AG04450 (cell line): Measurements from ENCODE around the gene BANP. TPM values are rescaled to one million over a fixed set of nuclear protein-coding genes. Genes with fewer than 3 reads are reported as not detected.

Experiments used
- CTCF ChIA-PET: fragments of 300-600, 350-600 bp; formaldehyde crosslinking; extraction: SDS; loops from one replicate; lab custom pipeline; 2022; ENCODE audit warnings: antibody characterized with exemption, inconsistent platforms; lab: Charles Lee
- POLR2A ChIA-PET: fragments of 350-600 bp; formaldehyde crosslinking; extraction: SDS; loops from one replicate; lab custom pipeline; 2021; ENCODE audit warnings: antibody characterized with exemption, inconsistent platforms; lab: Yijun Ruan, JAX
- DNase-seq: peaks from one replicate; pipeline ENCODE4 v3.0.0-alpha.2; 2011; ENCODE audit warnings: low read depth, low spot score
- H3K27ac ChIP-seq: one replicate; pipeline ENCODE4 v1.5.1; 2012; ENCODE audit warnings: low read depth, low read length, control low read depth
- H3K27me3 ChIP-seq: one replicate; pipeline ENCODE4 v1.6.0; 2012; ENCODE audit warnings: low read length; ENCODE audit not compliant: control insufficient read depth, insufficient read depth
- H3K4me3 ChIP-seq: 2 replicates; pipeline ENCODE4 v1.5.1; 2011; ENCODE audit warnings: mild to moderate bottlenecking, low read depth, low read length, control low read depth
- H3K9me3 ChIP-seq: 2 replicates; pipeline ENCODE4 v1.5.1; 2012; ENCODE audit warnings: low read length; ENCODE audit not compliant: control insufficient read depth, insufficient read depth
- polyA plus RNA-seq: library from polyadenylated mRNA; depleted of rRNA; stranded (reverse); fragments of >200 nt; gene quantifications from 2 replicates; pipeline ENCODE4 v1.2.3, GENCODE V29; 2011
- TF ChIP-seq, protein P1 (sequence below): IDR thresholded peaks from 2 replicates; pipeline ENCODE4 v1.5.1; 2011; ENCODE audit warnings: low read depth, low read length, control low read depth, inconsistent platforms

Gene BANP
- polyA plus RNA-seq, 1 experiment, result 18.6 TPM

DNA sequence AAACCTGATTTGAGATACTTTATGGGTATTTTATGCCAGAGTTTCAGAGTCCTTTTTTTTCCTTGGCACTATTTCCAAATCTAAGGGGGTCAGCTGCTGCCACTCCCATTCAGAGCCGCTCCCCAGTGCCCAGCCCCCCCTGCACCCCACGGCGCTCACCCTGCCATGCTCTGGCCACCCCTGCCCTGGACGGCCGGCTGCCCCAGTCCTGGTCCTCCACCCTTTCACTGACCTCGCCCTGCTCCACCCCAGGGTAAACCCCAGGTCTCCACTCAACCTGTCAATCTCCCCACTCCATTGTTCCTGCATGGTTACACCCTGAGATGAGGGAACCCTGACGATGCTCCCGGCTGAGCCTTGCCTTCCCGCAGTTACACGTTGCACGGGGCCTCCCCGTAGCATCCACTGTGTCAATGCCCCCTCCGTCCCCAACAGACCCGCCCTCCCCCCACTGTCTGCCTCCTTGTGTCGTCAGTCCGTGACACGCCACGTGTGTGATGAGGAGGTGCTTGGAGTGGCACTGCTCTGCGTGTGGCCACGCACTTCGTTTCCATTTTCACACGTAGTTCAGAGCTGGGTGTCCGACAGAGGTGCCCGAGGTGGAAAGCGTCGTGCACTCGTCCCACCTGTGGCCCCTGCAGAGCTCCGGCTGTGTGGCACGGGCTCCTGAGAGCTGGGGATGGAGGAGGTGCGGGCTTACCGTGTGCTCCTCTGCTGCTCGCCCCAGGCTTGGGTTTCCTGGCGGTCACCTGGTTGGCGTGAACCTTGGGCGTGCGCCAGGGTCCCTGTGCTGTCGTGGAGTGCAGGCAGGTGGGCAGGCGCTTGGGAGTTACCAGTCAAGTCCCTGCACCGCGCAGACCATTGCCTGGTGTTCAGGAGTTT is 116.5 kb downstream of the BANP start:
- TF ChIP-seq, protein P1, sequence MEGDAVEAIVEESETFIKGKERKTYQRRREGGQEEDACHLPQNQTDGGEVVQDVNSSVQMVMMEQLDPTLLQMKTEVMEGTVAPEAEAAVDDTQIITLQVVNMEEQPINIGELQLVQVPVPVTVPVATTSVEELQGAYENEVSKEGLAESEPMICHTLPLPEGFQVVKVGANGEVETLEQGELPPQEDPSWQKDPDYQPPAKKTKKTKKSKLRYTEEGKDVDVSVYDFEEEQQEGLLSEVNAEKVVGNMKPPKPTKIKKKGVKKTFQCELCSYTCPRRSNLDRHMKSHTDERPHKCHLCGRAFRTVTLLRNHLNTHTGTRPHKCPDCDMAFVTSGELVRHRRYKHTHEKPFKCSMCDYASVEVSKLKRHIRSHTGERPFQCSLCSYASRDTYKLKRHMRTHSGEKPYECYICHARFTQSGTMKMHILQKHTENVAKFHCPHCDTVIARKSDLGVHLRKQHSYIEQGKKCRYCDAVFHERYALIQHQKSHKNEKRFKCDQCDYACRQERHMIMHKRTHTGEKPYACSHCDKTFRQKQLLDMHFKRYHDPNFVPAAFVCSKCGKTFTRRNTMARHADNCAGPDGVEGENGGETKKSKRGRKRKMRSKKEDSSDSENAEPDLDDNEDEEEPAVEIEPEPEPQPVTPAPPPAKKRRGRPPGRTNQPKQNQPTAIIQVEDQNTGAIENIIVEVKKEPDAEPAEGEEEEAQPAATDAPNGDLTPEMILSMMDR, result no peak
- no peak overlapping the region for H3K27ac ChIP-seq
- no peak for DNase-seq
- no peak overlapping the region for H3K4me3 ChIP-seq
- POLR2A ChIA-PET, result no interaction called here
- H3K27me3 ChIP-seq, result no peaks in the 10 kb centered on the region
- CTCF ChIA-PET, result interaction anchor here (0.6 kb wide), 1 partner anchor 13 kb away, joined by 3 read pairs; no protein-coding TSS in a partner anchor
- peaks cover 8% of the 10 kb centered on the region; the same call in 1 of the 2 replicates for H3K9me3 ChIP-seq

DNA sequence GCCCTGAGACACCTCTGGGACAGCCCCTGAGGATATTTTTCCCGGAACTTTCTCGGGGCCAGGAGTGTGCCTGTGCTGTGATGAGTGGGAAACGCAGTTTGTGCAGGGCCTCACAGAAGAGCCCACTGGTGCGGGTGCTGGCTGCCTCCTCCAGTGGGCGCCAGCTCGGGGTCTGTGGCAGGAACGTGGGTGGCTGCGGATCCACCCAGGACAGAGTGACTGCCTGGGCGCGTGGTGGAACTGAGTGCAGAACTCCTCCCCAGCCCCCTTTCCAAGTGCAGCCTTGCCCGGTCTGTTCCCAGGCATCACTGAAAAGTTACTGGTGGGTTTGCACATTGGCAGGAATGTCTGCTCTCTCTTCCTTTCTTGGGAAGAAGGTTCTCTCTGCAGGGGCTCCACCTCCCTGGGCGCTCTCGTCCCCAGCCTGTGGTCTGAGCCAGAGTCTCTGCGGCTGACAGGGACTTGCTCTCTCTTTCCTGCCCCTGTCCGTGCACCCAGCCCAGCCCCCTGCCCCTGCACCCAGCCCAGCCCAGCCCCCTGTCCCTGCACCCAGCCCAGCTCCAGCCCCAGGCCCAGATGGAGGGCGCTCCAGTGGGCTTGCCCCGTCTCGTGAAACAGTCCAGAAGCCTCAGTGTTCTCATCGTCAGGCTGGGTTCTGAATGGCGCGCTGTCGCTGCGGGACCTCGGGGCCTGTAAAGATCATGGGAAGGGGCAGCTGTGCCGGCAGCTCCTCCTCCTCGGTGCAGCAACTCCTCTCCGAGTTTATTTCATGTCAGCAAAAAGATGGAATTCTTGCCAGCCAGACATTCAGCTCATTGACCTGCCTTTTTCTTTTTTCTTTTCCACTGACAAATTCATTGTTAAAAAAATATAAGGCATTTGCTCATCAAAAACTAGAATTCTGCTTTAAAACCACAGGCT is 117.5 kb downstream of the BANP start:
- peaks cover 8% of the 10 kb centered on the region; the same call in 1 of the 2 replicates for H3K9me3 ChIP-seq
- no peaks in the 10 kb centered on the region for H3K27me3 ChIP-seq
- H3K27ac ChIP-seq, result no peak overlapping the region
- CTCF ChIA-PET, result interaction anchor here (0.6 kb wide), 1 partner anchor 14 kb away, joined by 3 read pairs; no protein-coding TSS in a partner anchor
- TF ChIP-seq, protein P1, result no peak
- POLR2A ChIA-PET, result no interaction called here
- no peak for DNase-seq
- no peak overlapping the region for H3K4me3 ChIP-seq

DNA sequence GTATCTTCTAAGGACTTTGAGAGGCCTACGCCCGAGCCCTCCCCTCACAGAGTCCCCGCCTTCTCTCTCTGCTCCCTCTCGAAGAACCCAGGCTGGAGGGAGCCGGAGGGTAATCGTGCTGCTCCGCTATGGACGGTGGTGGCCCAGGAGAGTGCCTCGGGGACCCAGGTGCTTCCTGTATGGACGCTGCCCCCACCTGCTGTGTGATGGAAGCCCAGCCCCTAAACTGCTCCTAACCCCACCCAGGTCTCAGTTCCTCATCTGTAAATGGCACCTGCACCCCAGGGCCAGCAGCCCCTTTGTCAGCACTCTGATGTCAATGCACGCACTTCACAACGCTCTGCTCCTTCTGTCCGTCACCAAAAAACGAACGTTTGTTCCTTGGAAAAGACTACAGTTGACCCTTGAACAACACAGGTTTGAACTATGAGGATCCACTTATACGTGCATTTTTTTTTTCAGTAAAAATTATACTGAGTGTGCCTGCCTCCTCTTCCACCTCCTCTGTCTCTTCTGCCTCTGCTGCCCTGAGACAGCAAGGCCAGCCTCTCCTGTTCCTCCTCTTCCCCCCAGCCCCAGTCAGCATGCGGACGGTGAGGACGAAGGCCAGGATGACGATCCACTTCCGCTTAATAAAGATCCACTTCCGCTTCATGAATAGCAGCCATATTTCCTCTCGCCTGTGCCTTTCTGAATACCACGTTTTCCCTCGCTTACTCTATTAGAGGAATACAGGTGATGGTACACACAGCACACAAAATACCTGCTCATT is 118.3 kb downstream of the BANP start:
- no peak for DNase-seq
- Histone ChIP-seq H3K27me3 (no peaks in the 10 kb centered on the region), H3K27ac (no peak overlapping the region), H3K4me3 (no peak overlapping the region), H3K9me3 (peaks cover 8% of the 10 kb centered on the region; the same call in 1 of the 2 replicates)
- POLR2A ChIA-PET, result no interaction called here
- TF ChIP-seq, protein P1, result no peak
- CTCF ChIA-PET, result no interaction called here

DNA sequence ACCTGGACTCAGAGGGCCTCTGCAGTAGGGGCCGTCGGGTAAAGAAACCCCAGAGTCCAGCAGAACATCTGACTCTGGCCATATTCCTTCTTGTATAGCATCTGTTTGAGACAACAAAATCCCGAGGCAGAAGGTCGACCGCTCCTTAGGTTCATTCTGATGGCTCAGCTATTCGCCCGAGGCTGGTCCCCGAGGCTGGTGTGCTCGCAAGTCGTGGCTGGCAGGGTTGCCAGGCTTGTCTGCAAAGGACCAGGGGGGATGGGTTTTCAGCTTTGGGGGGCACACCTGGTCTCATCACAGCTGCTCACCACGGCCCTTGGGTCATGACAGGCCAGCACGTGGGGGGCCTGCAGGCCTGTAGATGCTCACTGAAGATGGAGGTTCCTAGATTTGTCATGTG is 119.1 kb downstream of the BANP start:
- peaks cover 1% of the 10 kb centered on the region; the same call in 1 of the 2 replicates for H3K9me3 ChIP-seq
- TF ChIP-seq, protein P1, result no peak
- H3K4me3 ChIP-seq, result no peak overlapping the region
- DNase-seq, result no peak
- no peak overlapping the region for H3K27ac ChIP-seq
- POLR2A ChIA-PET, result no interaction called here
- no peaks in the 10 kb centered on the region for H3K27me3 ChIP-seq
- CTCF ChIA-PET, result no interaction called here
